T-helper 1 cell (primary cell): ENCODE data around the gene NDUFB5.

Source experiments
- DNase-seq, 5 donors: peaks; one replicate each; pipeline ENCODE4 v3.0.0-alpha.2; 2012 to 2020
- total RNA-seq, 4 donors: gene quantifications; one replicate each; lab custom pipeline; 2026; lab: John Stamatoyannopoulos, UW

Gene NDUFB5
- 6.2 to 13.6 (median 11.5) reads per million in 4 donors for total RNA-seq

- peak; percentile 77 to 95 (median 88) for DNase-seq
Measured at GRCh38 chr3:179604321-179605078, at the start of gene NDUFB5, which contains the start of gene MRPL47. NDUFB5 (plus strand) TSS chr3:179604794; CDS start chr3:179604816, 22 bp downstream. MRPL47 (minus strand) TSS chr3:179604638; CDS start chr3:179604624, 14 bp downstream.

GRCh38 chr3:179558742-179559364, 45.7 kb upstream of the NDUFB5 start:
- DNase-seq: peak in 3 of 5 donors; percentile 9 to 45 (median 25)

DNA sequence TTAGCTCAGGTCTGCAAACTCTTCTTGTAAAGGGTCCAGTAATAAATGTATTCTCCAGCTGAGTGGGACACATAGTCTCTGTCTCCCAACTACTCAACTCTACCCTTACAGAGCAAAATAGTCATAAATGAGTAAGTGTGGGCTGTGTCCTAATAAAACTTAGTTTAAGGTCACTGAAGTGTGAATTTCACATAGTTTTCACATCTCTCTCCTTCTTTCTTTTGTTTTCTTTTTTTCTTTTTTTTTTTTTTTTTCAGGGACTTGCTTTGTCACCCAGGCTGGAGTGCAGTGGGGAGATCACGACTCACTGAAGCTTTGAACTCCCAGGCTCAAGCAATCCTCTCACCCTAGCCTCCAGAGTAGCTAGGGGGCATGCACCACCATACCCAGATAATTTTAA, 43.8 kb upstream of the NDUFB5 start:
- no peak for DNase-seq

DNA sequence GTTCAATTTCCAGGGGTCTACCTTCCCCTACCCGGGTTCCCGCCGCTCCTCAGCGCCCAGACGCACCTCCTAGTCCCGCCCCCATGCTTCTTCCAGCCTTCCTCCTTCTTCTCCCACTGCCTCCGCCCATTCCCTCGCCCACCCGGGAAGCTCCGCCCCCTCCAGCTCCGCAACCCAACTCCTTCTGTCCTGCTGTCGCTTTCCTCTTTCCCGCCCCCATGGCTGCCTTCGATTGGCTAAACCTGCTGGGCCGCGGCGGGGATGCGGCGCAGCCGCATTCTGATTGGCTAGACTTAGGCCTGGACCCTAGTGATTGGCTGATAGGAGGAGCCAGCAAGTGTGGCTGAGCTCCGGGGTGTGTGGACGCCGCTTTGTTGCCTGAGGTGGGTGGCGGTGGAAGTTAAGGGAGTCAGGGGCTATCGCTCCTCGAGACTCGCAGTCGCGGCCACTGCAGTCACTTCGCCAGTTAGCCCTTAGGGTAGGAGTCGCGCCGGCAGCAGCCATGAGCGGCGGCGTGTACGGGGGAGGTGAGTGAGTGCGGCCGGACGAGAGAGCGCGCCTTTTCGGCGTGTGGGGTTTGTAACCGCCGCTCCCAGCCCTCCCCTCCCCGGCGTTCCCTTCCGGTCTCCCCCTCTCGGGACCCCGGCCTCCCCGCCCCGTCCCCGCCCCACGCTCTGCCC, 41.9 kb upstream of the NDUFB5 start, which contains the start of gene ACTL6A:
Gene ACTL6A, plus strand, starts transcription at position 336 of the 680 bp plus-strand sequence. Its CDS starts 167 bp downstream, at position 503.
- peak; percentile 95 to 99 (median 98) for DNase-seq

- DNase-seq: peak; percentile 35 to 79 (median 53)
Measured at GRCh38 chr3:179563271-179563783, 41.3 kb upstream of the NDUFB5 start.

GRCh38 chr3:179565496-179565895, 39.1 kb upstream of the NDUFB5 start:
- peak in 1 of 5 donors; percentile 42 for DNase-seq

DNA sequence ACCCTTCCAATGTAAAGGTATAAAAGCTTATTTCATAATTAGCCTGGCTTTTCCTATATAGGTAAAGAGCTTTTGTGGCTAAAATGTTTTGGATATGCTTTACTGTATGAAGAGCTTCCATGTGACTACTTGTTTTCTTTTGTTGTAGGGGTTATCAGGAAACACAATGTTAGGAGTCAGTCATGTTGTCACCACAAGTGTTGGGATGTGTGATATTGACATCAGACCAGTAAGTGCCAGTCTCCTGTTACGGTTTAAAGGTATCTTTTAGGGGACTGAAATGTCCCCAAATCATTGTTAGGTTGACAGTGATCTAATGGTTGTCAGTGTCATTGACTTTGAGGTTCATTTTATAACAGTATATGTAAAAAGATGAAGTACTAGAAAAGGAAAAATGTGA, 23.6 kb upstream of the NDUFB5 start:
- DNase-seq: no peak

- peak in 1 of 5 donors; percentile 5 for DNase-seq
Measured at GRCh38 chr3:179589143-179589542, 15.5 kb upstream of the NDUFB5 start.

DNA sequence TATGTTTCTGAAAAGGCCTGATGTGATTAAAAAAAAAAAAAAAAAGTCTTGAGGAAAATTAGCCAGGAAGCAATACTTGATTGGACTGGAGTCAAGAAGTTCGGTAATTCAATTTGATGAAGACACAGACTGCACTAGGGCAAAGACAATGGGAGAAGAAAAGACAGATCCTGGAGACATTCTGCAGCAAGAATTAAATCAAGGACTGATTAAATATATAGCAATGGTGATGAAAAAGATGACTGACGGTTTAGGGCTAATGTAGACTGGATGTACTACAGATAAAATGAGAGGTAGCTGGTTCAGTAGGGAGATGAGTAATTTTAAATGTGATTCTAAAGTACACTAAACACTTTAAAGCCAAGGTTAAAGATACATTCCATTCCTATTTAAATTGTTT, 13.9 kb upstream of the NDUFB5 start:
- no peak for DNase-seq

GRCh38 chr3:179591313-179591712, 13.3 kb upstream of the NDUFB5 start:
- no peak for DNase-seq

GRCh38 chr3:179599531-179599930, 5.1 kb upstream of the NDUFB5 start:
- no peak for DNase-seq

DNA sequence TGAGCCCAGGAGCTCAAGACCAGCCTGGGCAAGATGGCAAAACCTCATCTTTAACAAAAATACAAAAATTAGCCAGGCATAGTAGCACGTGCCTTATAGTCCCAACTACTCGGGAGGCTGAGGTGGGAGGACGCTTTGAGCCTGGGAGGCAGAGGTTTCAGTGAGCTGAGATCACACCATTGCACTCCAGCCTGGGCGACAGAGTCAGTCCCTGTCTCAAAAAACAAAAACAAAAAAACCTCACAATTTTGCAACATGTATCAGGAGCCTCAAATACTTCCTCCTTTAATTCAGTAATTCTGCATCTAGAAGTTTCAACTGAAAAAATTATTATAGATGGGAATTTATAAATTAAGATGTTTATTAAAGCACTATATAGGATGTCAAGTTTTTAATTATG, 1.3 kb upstream of the NDUFB5 start:
- no peak for DNase-seq

DNA sequence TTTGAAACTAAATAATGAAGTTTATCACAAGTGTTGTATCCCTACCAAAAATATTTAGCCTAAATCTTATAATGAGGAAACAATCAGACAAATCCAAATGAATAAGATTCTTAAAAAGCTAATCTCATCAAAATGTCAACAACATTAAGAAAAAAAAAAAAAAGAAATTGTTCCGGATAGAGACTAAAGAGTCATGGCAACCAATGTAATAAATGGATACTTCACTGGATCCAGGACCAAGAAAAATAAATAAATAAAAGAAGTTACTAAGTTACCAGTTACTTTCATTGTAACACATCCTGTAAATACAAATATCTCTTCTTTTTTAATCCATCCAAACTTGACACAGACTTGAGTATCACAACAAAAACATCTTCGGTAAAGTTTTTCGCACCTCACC, 763 bp upstream of the NDUFB5 start:
- DNase-seq: no peak

- no peak for DNase-seq
Measured at GRCh38 chr3:179606534-179607085, 2.0 kb downstream of the NDUFB5 start.

GRCh38 chr3:179608931-179609720, 4.5 kb downstream of the NDUFB5 start:
- peak in 1 of 5 donors; percentile 88 for DNase-seq

GRCh38 chr3:179610066-179610465, 5.5 kb downstream of the NDUFB5 start:
- no peak for DNase-seq

DNA sequence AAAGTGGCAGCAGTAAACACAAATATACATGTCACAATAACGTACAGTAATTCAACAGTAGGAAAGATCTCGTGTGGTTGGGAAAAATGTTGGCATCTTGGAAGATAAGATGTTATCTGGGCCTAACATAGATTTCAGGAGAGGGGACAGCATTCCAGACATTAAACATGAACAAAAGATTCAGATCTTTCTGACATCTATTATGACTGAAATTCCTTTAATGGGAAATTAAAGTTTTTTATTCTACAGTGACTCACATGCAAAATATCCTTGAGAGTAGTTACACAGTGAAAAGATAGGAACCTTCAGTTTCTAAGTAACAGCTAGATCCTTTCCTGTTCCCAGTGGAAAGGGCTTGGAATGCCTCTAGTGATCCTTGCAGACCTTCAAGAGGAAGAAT, 9.2 kb downstream of the NDUFB5 start:
- no peak for DNase-seq

DNA sequence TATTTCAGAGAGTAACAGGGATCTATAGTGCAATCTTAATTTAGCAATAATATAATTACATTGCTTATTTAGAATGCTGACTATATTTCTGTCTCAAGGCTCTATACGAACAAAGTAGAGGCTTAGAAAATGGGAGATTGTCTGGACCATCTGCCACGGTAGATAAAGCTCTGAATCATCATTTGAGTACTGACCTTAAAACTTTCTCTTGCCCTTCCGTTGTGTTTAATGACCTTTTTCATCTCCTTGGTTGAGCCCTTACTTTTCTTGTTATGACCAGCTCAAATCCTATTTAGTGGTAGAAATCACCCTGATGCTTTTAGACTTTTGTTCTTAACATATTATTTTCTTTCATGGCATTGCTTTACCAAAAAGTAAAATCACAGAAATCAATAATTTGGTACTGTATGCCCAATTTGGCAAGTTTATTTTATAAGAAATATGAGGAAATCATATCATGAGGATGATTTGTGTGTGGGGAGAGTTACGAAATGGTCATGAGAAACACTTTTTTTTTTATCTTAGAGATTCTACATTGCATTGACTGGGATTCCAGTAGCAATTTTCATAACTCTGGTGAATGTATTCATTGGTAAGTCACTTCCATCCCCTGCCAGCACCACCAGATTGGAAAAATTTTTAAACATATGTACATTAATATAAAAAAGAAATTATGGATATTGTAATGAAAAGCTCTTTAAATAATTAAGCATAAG, 11.0 kb downstream of the NDUFB5 start:
- DNase-seq: no peak

- no peak for DNase-seq
Measured at GRCh38 chr3:179622023-179622422, 17.4 kb downstream of the NDUFB5 start.

- no peak for DNase-seq
Measured at GRCh38 chr3:179624451-179624850, 19.9 kb downstream of the NDUFB5 start.

- no peak for DNase-seq
Measured at GRCh38 chr3:179630753-179631451, 26.3 kb downstream of the NDUFB5 start.
